Coronary artery (tissue), 2 donors: ENCODE results near the gene DCP1A.
A peak's percentile ranks its signal among the peaks of the same experiment; 100 is the strongest.

Source experiments
- DNase-seq: peaks from one replicate; pipeline ENCODE4 v3.0.0-alpha.2; 2017; ENCODE audit warnings: low spot score
- H3K27ac ChIP-seq, 2 donors: fragments of 200-600 bp; sonication (generic); one replicate each; pipeline ENCODE4 v1.5.1; 2016 to 2019
- H3K4me3 ChIP-seq: fragments of 200-600 bp; sonication (generic); 2 replicates; pipeline ENCODE4 v1.5.1; 2016; ENCODE audit warnings: mild to moderate bottlenecking, moderate library complexity
- TF ChIP-seq, protein P1 (sequence below): fragments of 200-600 bp; sonication (generic); IDR thresholded peaks from one replicate; pipeline ENCODE4 v1.5.1; 2019; ENCODE audit warnings: antibody characterized with exemption

The DCP1A gene

DNA sequence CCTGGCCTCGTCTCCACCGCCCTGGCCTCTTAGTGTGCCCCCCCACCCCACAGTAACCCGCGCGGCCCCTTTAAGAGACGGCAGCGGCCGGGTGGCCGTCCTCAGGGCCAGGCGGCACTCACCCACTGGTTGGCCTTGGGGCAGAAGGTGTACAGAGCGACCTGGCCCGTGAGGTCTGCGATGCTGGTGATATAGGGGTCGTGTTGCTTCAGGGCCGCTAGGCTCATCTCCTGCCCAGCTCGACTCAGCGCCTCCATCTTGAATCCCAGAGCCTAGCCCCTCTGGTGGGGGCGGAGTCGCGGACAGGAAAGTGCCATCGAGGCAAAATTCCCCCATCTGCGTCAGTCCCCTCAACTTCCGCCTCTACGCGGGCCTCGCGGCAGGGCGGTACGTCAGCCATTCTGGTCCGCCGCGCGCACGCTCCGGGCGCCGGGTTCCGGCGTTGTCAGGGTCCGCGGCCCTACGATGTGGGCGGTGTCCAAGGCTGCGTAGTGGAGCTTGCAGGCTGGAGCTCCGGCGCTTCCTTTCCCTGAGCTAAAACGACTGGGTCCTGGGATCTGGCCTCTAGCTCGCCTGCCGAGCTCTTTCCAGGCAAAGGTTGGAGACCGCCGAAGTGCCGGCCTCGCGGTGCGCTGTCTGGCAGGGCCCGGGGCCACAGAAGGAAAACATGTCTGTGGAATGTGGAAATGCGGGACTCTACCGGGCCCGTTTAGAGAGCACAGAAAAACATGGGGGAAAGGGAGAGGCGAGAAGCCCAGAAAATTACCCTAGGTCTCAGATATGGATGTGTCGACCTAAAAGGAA, at the start of gene DCP1A:
Gene DCP1A, minus strand, starts transcription at position 283 of the 804 bp plus-strand sequence. Its CDS starts 26 bp downstream, at position 257.
- DNase-seq, result peak; percentile 98
- peak within 1 kb of the TSS; percentile 88 to 94 for H3K27ac ChIP-seq
- peak within 1 kb of the TSS; percentile 84 for H3K4me3 ChIP-seq
- TF ChIP-seq, protein P1, sequence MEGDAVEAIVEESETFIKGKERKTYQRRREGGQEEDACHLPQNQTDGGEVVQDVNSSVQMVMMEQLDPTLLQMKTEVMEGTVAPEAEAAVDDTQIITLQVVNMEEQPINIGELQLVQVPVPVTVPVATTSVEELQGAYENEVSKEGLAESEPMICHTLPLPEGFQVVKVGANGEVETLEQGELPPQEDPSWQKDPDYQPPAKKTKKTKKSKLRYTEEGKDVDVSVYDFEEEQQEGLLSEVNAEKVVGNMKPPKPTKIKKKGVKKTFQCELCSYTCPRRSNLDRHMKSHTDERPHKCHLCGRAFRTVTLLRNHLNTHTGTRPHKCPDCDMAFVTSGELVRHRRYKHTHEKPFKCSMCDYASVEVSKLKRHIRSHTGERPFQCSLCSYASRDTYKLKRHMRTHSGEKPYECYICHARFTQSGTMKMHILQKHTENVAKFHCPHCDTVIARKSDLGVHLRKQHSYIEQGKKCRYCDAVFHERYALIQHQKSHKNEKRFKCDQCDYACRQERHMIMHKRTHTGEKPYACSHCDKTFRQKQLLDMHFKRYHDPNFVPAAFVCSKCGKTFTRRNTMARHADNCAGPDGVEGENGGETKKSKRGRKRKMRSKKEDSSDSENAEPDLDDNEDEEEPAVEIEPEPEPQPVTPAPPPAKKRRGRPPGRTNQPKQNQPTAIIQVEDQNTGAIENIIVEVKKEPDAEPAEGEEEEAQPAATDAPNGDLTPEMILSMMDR, result no peak

DNA sequence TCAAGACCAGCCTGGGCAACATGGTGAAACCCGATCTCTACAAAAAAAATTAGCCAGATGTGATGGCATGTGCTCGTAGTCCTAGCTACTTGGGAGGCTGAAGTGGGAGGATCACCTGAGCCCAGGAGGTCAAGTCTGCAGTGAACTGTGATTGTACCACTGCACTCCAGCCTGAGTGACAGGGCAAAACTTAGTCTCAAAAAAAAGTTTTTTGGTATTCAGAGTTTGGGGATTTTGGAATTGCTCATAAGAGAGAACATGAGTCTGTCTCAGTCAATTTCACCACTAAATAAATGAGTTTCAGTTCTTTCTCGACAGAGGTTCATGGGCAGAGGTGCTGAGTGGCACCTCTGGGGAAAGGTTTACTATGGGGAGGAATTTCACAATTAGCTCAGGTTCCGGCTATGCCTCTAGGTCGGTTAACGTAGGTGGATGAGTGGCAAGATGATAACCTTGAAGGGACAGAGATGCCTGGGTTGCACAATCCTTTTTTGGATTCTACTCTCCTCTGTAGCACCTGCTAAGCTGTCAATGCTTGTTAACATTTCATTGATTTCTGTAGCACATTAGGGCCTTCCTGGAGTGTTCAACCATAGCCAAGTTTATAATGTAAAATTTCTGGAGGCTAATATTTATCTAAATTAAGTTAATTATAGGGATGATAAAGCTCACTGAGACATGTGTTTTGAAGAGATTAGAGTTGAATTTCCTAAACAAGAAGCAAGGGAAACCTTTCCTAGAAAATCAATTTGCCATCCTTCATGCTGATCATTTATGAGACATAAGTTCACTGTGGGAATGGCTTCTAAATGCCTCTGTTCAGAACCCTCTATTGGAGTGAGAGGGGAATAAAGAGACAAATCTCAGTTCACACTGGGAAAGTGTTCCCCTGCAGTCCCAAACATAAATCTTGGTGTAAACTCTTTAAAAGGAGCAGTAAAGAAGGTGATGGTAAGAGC, 37.4 kb upstream of the DCP1A start:
- H3K4me3 ChIP-seq, result no peak overlapping the region
- H3K27ac ChIP-seq, result no peak overlapping the region
- DNase-seq, result no peak
- TF ChIP-seq, protein P1, result no peak

DNA sequence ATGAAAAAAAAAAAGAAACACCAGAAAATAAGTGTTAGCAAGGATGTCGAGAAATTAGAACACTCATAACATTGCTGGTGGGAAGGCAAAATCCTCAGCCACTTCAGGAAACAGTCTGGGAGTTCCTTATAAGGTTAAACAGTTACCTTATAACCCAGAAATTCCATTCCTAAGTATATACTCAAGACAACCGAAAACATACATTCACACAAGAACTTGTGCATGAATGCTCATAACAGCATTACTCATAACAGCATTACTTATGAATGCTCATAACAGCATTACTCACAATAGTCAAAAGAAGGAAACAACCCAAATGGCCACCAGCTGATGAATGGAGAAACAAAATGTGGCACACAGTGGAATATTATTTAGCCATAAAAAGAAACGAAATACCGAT, 34.8 kb upstream of the DCP1A start:
- DNase-seq, result no peak
- H3K27ac ChIP-seq, result no peak overlapping the region
- H3K4me3 ChIP-seq, result no peak overlapping the region
- TF ChIP-seq, protein P1, result no peak

DNA sequence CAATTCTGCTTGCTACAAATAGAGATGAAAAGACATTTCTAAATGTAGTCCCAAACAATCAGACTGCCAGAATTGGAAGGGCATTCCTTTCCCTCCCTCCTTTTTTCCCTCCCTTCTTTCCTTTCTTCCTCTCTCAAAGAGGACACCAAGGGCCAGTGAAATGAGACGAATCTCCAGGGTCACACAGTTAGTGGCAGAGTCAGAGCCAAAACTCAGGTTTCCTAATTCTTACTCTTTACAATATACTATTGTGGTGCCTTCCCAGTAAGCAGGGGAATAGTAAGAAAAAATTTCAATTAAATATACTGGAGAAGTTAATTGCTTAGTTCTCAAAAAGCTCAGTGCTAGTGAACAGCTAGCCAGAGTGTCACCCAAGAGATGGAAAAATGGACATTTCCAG, 33.0 kb upstream of the DCP1A start:
- Histone ChIP-seq H3K27ac (no peak overlapping the region), H3K4me3 (no peak overlapping the region)
- no peak for DNase-seq
- TF ChIP-seq, protein P1, result no peak

DNA sequence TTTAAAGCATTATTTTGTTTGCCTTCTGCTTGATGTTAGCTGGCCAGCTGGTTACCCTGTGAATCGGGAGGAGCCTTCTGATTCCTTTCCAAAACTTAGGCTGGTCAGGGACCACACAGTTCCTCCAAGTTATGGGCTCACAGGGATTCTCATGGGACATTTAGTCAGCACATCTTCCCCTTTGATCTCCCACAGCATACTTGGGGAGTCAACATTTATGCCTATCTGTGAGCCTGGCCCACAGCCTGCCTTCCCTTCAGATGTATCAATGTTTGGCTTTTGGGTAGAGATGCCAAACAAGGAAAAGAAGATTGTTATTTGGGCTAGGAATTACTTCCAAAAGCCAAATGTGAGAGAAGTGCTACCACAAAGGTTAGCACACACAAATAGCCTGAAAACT, 32.6 kb upstream of the DCP1A start:
- no peak for DNase-seq
- TF ChIP-seq, protein P1, result no peak
- Histone ChIP-seq H3K4me3 (no peak overlapping the region), H3K27ac (no peak overlapping the region)

DNA sequence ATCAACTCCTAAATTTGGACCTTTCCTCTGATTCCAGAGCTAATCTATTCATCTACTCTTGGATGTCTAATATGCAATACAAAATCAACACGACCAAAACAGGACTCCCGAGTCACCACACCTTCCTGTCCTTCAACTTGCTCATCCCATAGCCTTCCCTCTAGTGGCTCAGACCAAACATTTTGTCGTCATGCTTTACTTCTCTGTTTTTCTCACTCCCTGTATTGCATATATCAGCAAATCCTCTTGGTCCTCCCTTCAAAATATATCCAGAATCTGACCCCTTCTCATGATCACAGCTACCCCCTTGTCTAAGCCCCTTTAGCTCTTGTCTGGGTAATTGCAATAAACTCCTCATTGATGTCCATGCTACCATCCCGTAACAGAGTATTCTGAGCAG, 30.5 kb upstream of the DCP1A start:
- TF ChIP-seq, protein P1, result no peak
- no peak overlapping the region for H3K4me3 ChIP-seq
- no peak overlapping the region for H3K27ac ChIP-seq
- no peak for DNase-seq
